HG03108 (cell line): ENCODE results near the gene COBLL1.
A peak's percentile ranks its signal among the peaks of the same experiment; 100 is the strongest.
"Not testable (repeated sequence)": the region's sequence is repeated elsewhere in the genome, so short reads cannot be mapped to it uniquely, and the experiment has no call there.

Experiments used
- ATAC-seq: cut with Tn5 transposase; IDR thresholded peaks from one replicate; pipeline ENCODE4 v1.9.1; 2021; ENCODE audit warnings: moderate library complexity; ENCODE audit not compliant: unreplicated experiment

The COBLL1 gene

GRCh38 chr2:164841719-164842623 is at the start of gene COBLL1:
Gene COBLL1 (minus strand): TSS chr2:164841823. CDS start chr2:164841196, 627 bp downstream.
- ATAC-seq = peak; percentile 39

GRCh38 chr2:164890544-164890943 is 48.9 kb upstream of the COBLL1 start:
- no peak for ATAC-seq

GRCh38 chr2:164888592-164888991 is 47.0 kb upstream of the COBLL1 start:
- no peak for ATAC-seq

- ATAC-seq = no peak
Observed at GRCh38 chr2:164887434-164888144, 46.0 kb upstream of the COBLL1 start.

- no peak for ATAC-seq
Observed at GRCh38 chr2:164882276-164882675, 40.7 kb upstream of the COBLL1 start.

- ATAC-seq = no peak
Observed at GRCh38 chr2:164881524-164881923, 39.9 kb upstream of the COBLL1 start.

- no peak for ATAC-seq
Observed at GRCh38 chr2:164879901-164880535, 38.4 kb upstream of the COBLL1 start.

- ATAC-seq = no peak
Observed at GRCh38 chr2:164877927-164878326, 36.3 kb upstream of the COBLL1 start.

GRCh38 chr2:164877169-164877568 is 35.5 kb upstream of the COBLL1 start:
- ATAC-seq = no peak

- ATAC-seq = no peak
Observed at GRCh38 chr2:164875334-164876205, 33.9 kb upstream of the COBLL1 start.

GRCh38 chr2:164873210-164873908 is 31.7 kb upstream of the COBLL1 start:
- no peak for ATAC-seq

GRCh38 chr2:164871404-164871803 is 29.8 kb upstream of the COBLL1 start:
- no peak for ATAC-seq

- no peak for ATAC-seq
Observed at GRCh38 chr2:164869420-164869772, 27.8 kb upstream of the COBLL1 start.

- ATAC-seq = no peak
Observed at GRCh38 chr2:164868563-164869419, 27.2 kb upstream of the COBLL1 start.

GRCh38 chr2:164867779-164868397 is 26.3 kb upstream of the COBLL1 start:
- ATAC-seq = no peak

- not testable (repeated sequence) for ATAC-seq
Observed at GRCh38 chr2:164866381-164866780, 24.8 kb upstream of the COBLL1 start.

GRCh38 chr2:164860694-164861042 is 19.0 kb upstream of the COBLL1 start:
- no peak for ATAC-seq

GRCh38 chr2:164859906-164860693 is 18.5 kb upstream of the COBLL1 start:
- not testable (repeated sequence) for ATAC-seq
